Sciatic nerve (tissue), 2 donors: ENCODE results near the gene ZRANB1. TPM values are rescaled to one million over a fixed set of nuclear protein-coding genes. Genes with fewer than 3 reads are reported as not detected.
A peak's percentile ranks its signal among the peaks of the same experiment; 100 is the strongest.

Experiments used
- ATAC-seq: fragments of 200-7000 bp; cut with Tn5 transposase; one replicate; pipeline ENCODE4 v1.9.1; 2020; ENCODE audit warnings: mild to moderate bottlenecking, moderate library complexity
- DNase-seq: peaks from one replicate; pipeline ENCODE4 v3.0.0-alpha.2; 2020; ENCODE audit warnings: low spot score
- intact Hi-C: fragments of 100-400 bp; cut with DNase I; formaldehyde crosslinking; loops from one replicate; pipeline ENCODE4 v1.14.2; 2022
- total RNA-seq: library from RNA; stranded (reverse); fragmentation: NEBNext Ultra II Directional; extraction: Animal tissue kit (Norgen Biotek cat#: 25700); gene quantifications from one replicate; pipeline ENCODE4 v1.2.1, GENCODE V29; 2021
- donor health status: DM: no; HTN: no; CAD: no.
- donor health status: DM: no; HTN: no; CAD: no.

ZRANB1 gene
- total RNA-seq, 1 donor from 2014 or later, result 27.6 TPM

- intact Hi-C loops, result no loop called here
- ATAC-seq (no peak), DNase-seq (no peak)
Measured at GRCh38 chr10:125024497-125025234, 82.7 kb downstream of the ZRANB1 start.

GRCh38 chr10:125025341-125025740 is 83.4 kb downstream of the ZRANB1 start:
- DNase-seq (no peak), ATAC-seq (peak; percentile 38)
- intact Hi-C loops, result no loop called here

GRCh38 chr10:125026036-125026931 is 84.4 kb downstream of the ZRANB1 start:
- peak; percentile 5 for ATAC-seq
- DNase-seq, result no peak
- intact Hi-C loops, result no loop called here

GRCh38 chr10:125026974-125027735 is 85.2 kb downstream of the ZRANB1 start:
- ATAC-seq (no peak), DNase-seq (no peak)
- intact Hi-C loops, result no loop called here

GRCh38 chr10:125027871-125028869 is 86.2 kb downstream of the ZRANB1 start:
- intact Hi-C loops, result no loop called here
- ATAC-seq (no peak), DNase-seq (no peak)

- no peak for ATAC-seq
- intact Hi-C loops, result no loop called here
Measured at GRCh38 chr10:125029584-125030242, 87.8 kb downstream of the ZRANB1 start.

GRCh38 chr10:125030567-125031197 is 88.8 kb downstream of the ZRANB1 start:
- DNase-seq (no peak), ATAC-seq (no peak)
- intact Hi-C loops, result no loop called here

More at GRCh38 chr10:125029584-125030242, 87.8 kb downstream of the ZRANB1 start:
- no peak for DNase-seq

- no peak for DNase-seq
- intact Hi-C loops, result no loop called here
- ATAC-seq, result no peak
Measured at GRCh38 chr10:125032474-125033020, 90.6 kb downstream of the ZRANB1 start.

GRCh38 chr10:125033146-125033924 is 91.4 kb downstream of the ZRANB1 start:
- DNase-seq (no peak), ATAC-seq (no peak)
- intact Hi-C loops, result no loop called here

GRCh38 chr10:125034675-125035074 is 92.8 kb downstream of the ZRANB1 start:
- ATAC-seq (no peak), DNase-seq (no peak)
- intact Hi-C loops, result no loop called here

- ATAC-seq (peak; percentile 23), DNase-seq (no peak)
- intact Hi-C loops, result no loop called here
Measured at GRCh38 chr10:125035136-125035535, 93.2 kb downstream of the ZRANB1 start.

GRCh38 chr10:125035588-125036295 is 93.8 kb downstream of the ZRANB1 start:
- intact Hi-C loops, result no loop called here
- ATAC-seq, result no peak
- DNase-seq, result no peak

- DNase-seq, result no peak
- ATAC-seq, result peak; percentile 5
- intact Hi-C loops, result no loop called here
Measured at GRCh38 chr10:125037145-125037877, 95.4 kb downstream of the ZRANB1 start.
